HEK293 (cell line): ENCODE results near the gene SRRM4.
A peak's percentile ranks its signal among the peaks of the same experiment; 100 is the strongest.

Experiments used
- BCL11A ChIP-seq: fragments of 450-650 bp; formaldehyde crosslinking; IDR thresholded peaks from 2 replicates; pipeline ENCODE4 v1.5.1; 2016; ENCODE audit warnings: low read depth, missing biosample characterization, missing genetic modification characterization
- CTCF ChIP-seq: fragments of 450-650 bp; formaldehyde crosslinking; IDR thresholded peaks from 2 replicates; pipeline ENCODE4 v1.5.1; 2016; ENCODE audit warnings: missing biosample characterization, missing genetic modification characterization
- GFI1B ChIP-seq: fragments of 450-650 bp; formaldehyde crosslinking; IDR thresholded peaks from 2 replicates; pipeline ENCODE4 v1.5.1; 2016; ENCODE audit warnings: missing biosample characterization, missing genetic modification characterization
- KLF16 ChIP-seq: fragments of 450-650 bp; formaldehyde crosslinking; IDR thresholded peaks from 2 replicates; pipeline ENCODE4 v1.5.1; 2017; ENCODE audit warnings: missing biosample characterization, missing genetic modification characterization
- REST ChIP-seq: fragments of 450-650 bp; formaldehyde crosslinking; IDR thresholded peaks from 2 replicates; pipeline ENCODE4 v1.5.1; 2016; ENCODE audit warnings: missing biosample characterization, missing genetic modification characterization
- ZNF10 ChIP-seq: fragments of 450-650 bp; formaldehyde crosslinking; IDR thresholded peaks from 2 replicates; pipeline ENCODE4 v1.5.1; 2017; ENCODE audit warnings: missing biosample characterization, missing genetic modification characterization
- ZNF114 ChIP-seq: fragments of 450-650 bp; formaldehyde crosslinking; IDR thresholded peaks from 2 replicates; pipeline ENCODE4 v1.5.0; 2017; ENCODE audit warnings: missing biosample characterization, missing genetic modification characterization
- ZNF138 ChIP-seq: fragments of 450-650 bp; formaldehyde crosslinking; IDR thresholded peaks from 2 replicates; pipeline ENCODE4 v1.5.1; 2016; ENCODE audit warnings: missing biosample characterization, missing genetic modification characterization, borderline replicate concordance
- ZNF274 ChIP-seq, 2 experiments: fragments of 200-500 bp in 1 of 2; fragments of 450-650 bp in 1 of 2; sonication (Bioruptor generic) in 1 of 2; formaldehyde crosslinking in 1 of 2; IDR thresholded peaks; 2 replicates each; pipeline versions ENCODE4 v1.5.1 to v1.6.1; 2014 to 2016; ENCODE audit warnings: borderline replicate concordance in 1 of 2, inconsistent platforms in 1 of 2, low read length in 1 of 2, missing biosample characterization in 1 of 2, missing genetic modification characterization in 1 of 2
- ZNF394 ChIP-seq: fragments of 450-650 bp; formaldehyde crosslinking; IDR thresholded peaks from 2 replicates; pipeline ENCODE4 v1.5.1; 2016; ENCODE audit warnings: missing biosample characterization, missing genetic modification characterization, mild to moderate bottlenecking, moderate library complexity, borderline replicate concordance
- ZNF558 ChIP-seq: fragments of 450-650 bp; formaldehyde crosslinking; IDR thresholded peaks from 2 replicates; pipeline ENCODE4 v1.5.1; 2016; ENCODE audit warnings: missing biosample characterization, missing genetic modification characterization

GRCh38 chr12:119208626-119209061 lies 227.3 kb downstream of the SRRM4 start:
- no peak for TF ChIP-seq ZNF138 (tag by site-specific recombination)
- no peak for TF ChIP-seq CTCF (tag by site-specific recombination)
- TF ChIP-seq KLF16 (tag by site-specific recombination) = no peak
- no peak for TF ChIP-seq BCL11A (tag by site-specific recombination)
- no peak for TF ChIP-seq ZNF114 (tag by site-specific recombination)
- TF ChIP-seq ZNF558 = no peak
- peak; percentile 88 for TF ChIP-seq REST (tag by site-specific recombination)
- no peak for TF ChIP-seq GFI1B (tag by site-specific recombination)
- no peak for TF ChIP-seq ZNF274 (IDR thresholded peaks at IDR 0.05; ENCODE audit: low read length)
- TF ChIP-seq ZNF274 (tag by site-specific recombination; IDR thresholded peaks at IDR 0.05; ENCODE audit: borderline replicate concordance) = no peak
- TF ChIP-seq ZNF10 (tag by site-specific recombination) = no peak
- no peak for TF ChIP-seq ZNF394 (tag by site-specific recombination)
